Fibroblast of mammary gland (primary cell): ENCODE measurements around the gene NR1D1.

Experiments
- DNase-seq: peaks from one replicate; pipeline ENCODE4 v3.0.0-alpha.2; 2010; ENCODE audit warnings: low read depth
- H3K4me3 ChIP-seq: 2 replicates; pipeline ENCODE4 v1.5.1; 2011; ENCODE audit warnings: low read depth, mild to moderate bottlenecking, low read length, moderate library complexity; ENCODE audit not compliant: control insufficient read depth
- TF ChIP-seq, protein P1 (sequence below): conservative IDR thresholded peaks from 2 replicates; pipeline ENCODE4 v1.5.1; 2011; ENCODE audit warnings: low read depth, low read length, inconsistent platforms; ENCODE audit not compliant: control insufficient read depth, insufficient read depth

NR1D1 gene

GRCh38 chr17:40086150-40087044, 14.0 kb downstream of the NR1D1 start:
- no peak for DNase-seq
- H3K4me3 ChIP-seq = no peak overlapping the region
- TF ChIP-seq, protein P1, sequence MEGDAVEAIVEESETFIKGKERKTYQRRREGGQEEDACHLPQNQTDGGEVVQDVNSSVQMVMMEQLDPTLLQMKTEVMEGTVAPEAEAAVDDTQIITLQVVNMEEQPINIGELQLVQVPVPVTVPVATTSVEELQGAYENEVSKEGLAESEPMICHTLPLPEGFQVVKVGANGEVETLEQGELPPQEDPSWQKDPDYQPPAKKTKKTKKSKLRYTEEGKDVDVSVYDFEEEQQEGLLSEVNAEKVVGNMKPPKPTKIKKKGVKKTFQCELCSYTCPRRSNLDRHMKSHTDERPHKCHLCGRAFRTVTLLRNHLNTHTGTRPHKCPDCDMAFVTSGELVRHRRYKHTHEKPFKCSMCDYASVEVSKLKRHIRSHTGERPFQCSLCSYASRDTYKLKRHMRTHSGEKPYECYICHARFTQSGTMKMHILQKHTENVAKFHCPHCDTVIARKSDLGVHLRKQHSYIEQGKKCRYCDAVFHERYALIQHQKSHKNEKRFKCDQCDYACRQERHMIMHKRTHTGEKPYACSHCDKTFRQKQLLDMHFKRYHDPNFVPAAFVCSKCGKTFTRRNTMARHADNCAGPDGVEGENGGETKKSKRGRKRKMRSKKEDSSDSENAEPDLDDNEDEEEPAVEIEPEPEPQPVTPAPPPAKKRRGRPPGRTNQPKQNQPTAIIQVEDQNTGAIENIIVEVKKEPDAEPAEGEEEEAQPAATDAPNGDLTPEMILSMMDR = peak; percentile 64

GRCh38 chr17:40084477-40084876, 15.9 kb downstream of the NR1D1 start:
- TF ChIP-seq, protein P1 = no peak
- H3K4me3 ChIP-seq = no peak overlapping the region
- DNase-seq = no peak

GRCh38 chr17:40079545-40079944, 20.8 kb downstream of the NR1D1 start:
- no peak for DNase-seq
- H3K4me3 ChIP-seq = no peak overlapping the region
- TF ChIP-seq, protein P1 = no peak

DNA sequence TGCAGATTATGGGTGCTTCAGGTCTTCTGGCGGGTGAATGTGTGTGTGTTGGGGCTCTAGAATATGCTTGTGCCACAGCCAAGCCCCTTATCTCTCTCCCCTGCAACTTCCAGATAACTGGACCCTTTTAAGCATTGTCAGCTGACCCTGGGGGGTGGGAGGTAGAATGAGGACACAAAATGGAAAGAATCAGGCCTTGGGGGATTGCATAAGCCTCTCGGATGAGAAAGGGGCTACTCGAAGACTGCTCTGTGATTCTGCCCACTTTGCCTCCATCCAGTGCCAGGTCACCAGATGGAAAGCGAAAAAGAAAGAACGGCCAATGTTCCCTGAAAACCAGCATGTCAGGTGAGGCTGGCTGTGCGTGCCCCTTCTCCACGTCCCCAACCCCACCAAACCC, 23.8 kb downstream of the NR1D1 start:
- no peak for DNase-seq
- TF ChIP-seq, protein P1 = no peak
- H3K4me3 ChIP-seq = no peak overlapping the region

GRCh38 chr17:40075942-40076498, 24.4 kb downstream of the NR1D1 start:
- no peak for DNase-seq
- H3K4me3 ChIP-seq = no peak overlapping the region
- TF ChIP-seq, protein P1 = no peak

GRCh38 chr17:40075201-40075941, 25.0 kb downstream of the NR1D1 start:
- no peak overlapping the region for H3K4me3 ChIP-seq
- DNase-seq = peak; percentile 65
- TF ChIP-seq, protein P1 = peak; percentile 89
